HT-29 (cell line): ENCODE data around the gene PSD4. TPM values are rescaled to one million over a fixed set of nuclear protein-coding genes. Genes with fewer than 3 reads are reported as not detected.

Source experiments
- total RNA-seq: library from RNA; depleted of rRNA; stranded (reverse); fragments of >200 nt; shearing (Covaris generic); gene quantifications from 2 replicates; pipeline ENCODE4 v1.2.3, GENCODE V29; 2014; rRNA removed

PSD4 gene
- total RNA-seq, 1 experiment from 2014 or later: 85.5 TPM

Other genes starting within 250 kb of the PSD4 start
- gene IL36G, start 196.0 kb upstream of the PSD4 start, total RNA-seq: not detected in 2 replicates
- not detected in 2 replicates for gene IL36A, start 168.5 kb upstream of the PSD4 start, total RNA-seq
- gene IL36B, start 121.1 kb upstream of the PSD4 start, total RNA-seq: not detected in 2 replicates
- gene IL36RN, start 114.8 kb upstream of the PSD4 start, total RNA-seq: 0.44 and 1.4 TPM in 2 replicates
- gene IL1F10, start 106.0 kb upstream of the PSD4 start, total RNA-seq: 0.42 TPM in 1 of 2 replicates, not detected in the other
- gene IL1RN, start 46.4 kb upstream of the PSD4 start, total RNA-seq: 12.0 and 13.3 TPM in 2 replicates
- gene PAX8, start 105.0 kb downstream of the PSD4 start, total RNA-seq: 1.5 and 3.4 TPM in 2 replicates